GM18870 (cell line): ENCODE data around the gene ZNF543.
A peak's percentile ranks its signal among the peaks of the same experiment; 100 is the strongest.
"Not testable (repeated sequence)": the region's sequence is repeated elsewhere in the genome, so short reads cannot be mapped to it uniquely, and the experiment has no call there.

Experiments used
- ATAC-seq: cut with Tn5 transposase; IDR thresholded peaks from one replicate; pipeline ENCODE4 v1.9.1; 2021; ENCODE audit warnings: moderate library complexity; ENCODE audit not compliant: unreplicated experiment

The ZNF543 gene

DNA sequence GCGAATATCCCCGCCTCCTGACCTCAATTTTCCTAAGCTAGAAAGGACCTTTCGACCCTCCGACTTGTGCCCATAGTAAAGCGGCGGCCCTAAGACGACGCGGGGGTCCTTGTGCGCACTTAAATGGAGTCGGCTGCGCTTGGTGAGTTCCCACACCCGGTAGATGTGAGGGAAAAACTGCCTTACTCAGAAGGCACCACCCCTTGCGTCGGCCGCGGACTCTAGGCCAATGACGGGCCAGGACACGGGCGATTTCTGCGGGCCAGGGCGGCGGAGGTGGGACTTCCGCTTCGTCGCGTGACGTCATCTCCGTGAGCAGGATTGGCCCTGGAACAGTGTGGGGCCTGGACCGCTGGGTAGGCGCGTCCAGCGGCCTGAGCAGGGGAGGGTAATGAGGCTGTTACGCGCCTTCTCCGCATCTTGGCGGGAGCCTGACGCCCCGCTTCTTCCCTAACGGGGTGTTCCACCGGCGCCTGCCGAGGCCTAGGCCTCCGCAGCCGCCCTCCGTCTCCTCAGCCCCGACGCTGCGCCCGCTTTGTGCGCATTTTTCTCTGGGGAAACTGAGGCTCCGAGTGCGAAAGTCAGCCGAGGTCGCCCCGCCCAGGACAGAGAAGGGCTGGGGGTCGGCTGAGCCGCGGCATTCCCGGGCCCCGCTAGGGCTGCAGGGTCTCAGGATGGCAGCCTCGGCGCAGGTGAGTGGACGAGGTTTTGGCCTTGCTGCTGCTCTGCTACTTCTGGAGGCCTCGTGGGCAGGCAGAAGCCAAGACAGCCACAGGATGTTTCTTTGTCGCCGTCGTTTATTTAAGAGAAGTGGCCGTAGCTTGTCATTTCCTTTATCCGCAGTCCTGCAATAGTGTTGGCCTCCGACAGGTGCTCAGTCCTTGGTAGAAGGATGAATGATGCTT lies at the start of gene ZNF543:
Gene ZNF543 (plus strand): TSS at position 293 of the 905 bp plus-strand sequence. CDS start 382 bp downstream, at position 675.
- peak; percentile 88 for ATAC-seq

DNA sequence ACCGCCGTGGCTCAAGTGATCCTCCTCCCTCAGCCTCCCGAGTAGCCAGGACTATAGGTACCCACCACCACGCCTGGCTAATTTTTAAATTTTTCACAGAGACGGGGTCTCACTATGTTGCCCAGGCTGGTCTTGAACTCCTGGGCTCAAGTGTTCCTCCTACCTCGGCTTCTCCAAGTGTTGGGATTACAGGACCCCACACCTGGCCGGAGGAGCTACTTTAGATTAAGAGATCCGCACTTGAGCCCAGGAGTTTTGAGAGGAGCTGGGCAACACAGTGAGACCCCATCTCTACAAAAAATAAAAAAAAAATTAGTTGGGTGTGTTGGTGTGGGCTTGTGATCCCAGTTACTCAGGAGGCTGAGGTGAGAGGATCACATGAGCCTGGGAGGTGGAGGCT lies 49.0 kb upstream of the ZNF543 start:
- ATAC-seq = no peak

DNA sequence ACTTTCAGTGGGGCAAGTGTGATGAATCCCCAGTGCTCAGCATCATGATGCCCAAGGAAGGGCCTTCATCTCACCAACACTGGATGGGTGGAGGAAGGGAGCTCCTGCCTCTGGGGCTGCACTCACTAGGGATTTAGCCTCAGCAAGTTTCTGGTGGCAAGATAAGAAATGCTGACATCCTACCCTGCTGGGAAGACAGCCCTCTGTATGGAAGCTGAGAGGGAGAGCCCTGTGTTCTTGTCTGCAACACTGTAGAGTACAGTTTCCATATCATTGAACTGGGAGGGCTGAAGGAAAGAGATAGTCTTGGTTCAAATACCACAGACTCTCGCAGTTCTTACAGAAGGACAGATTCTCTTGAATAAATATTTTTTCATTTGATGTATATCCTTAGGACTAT lies 47.3 kb upstream of the ZNF543 start:
- ATAC-seq = no peak

DNA sequence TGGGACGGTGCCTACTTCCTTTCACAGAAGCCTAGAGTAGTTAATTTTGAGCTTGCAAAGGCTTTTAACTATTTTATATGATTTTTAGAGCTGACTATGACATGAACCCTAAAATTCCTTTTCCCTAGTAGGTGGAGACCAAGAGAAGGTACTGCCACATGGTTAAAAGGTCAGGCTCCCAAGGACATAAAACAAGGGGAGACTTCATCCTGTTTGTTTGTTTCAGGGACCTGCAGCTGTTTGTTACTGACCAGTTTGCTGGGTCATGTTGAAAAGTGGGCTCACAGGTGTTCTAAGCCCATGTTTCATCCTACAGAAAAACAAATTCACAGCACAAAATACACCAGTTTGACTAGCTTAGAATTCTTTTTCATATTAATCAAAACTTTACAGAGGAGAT lies 43.8 kb upstream of the ZNF543 start:
- ATAC-seq = no peak

DNA sequence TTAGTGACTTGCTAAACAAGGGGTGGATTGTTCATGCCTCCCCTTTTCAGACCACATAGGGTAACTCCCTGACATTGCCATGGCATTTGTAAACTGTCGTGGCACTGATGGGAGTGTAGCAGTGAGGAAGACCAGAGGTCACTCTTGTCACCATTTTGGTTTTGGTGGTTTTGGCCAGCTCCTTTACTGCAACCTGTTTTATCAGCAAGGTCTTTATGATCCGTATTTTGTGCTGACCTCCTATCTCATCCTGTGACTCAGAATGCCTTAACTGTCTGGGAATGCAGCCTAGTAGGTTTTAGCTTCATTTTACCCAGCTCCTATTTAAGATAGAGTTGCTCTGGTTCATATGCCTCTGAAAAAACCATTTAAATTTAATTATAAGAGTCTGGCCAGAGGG lies 41.8 kb upstream of the ZNF543 start:
- not testable (repeated sequence) for ATAC-seq

DNA sequence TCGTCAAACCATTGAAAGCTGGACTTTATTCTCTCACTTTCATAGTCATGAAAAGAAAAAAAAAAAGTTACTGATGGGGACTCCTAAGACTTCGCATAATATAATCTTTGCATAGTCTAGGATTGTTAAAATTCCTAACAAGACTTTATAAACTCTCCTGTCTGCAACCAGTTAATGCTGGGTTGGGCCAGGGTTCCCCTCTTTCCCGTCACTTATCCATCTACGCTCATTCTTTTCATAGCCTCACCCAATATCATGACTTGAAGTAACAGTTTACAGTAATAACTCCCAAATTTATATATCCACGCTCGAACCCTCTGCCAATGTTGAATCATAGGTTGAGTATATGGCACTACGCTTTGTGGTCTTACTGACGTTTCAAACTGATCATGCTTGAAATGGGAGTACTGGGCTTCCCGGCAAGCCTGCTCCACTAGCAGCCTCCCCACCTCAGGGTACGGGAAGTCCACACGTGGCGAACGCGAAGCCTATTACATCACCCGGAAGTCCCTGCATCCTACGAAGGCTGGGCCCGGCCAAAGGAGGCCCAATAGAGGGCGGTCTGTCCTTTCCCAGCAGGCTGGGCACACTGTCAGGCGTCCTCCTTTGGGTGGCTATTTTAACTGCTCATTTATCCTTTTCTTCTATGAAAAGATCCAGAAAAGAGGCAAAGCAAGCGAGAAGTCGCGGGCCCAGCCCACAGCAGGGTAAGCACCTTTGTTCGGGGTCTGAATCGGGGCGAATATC lies 40.7 kb upstream of the ZNF543 start:
- ATAC-seq = peak; percentile 59

DNA sequence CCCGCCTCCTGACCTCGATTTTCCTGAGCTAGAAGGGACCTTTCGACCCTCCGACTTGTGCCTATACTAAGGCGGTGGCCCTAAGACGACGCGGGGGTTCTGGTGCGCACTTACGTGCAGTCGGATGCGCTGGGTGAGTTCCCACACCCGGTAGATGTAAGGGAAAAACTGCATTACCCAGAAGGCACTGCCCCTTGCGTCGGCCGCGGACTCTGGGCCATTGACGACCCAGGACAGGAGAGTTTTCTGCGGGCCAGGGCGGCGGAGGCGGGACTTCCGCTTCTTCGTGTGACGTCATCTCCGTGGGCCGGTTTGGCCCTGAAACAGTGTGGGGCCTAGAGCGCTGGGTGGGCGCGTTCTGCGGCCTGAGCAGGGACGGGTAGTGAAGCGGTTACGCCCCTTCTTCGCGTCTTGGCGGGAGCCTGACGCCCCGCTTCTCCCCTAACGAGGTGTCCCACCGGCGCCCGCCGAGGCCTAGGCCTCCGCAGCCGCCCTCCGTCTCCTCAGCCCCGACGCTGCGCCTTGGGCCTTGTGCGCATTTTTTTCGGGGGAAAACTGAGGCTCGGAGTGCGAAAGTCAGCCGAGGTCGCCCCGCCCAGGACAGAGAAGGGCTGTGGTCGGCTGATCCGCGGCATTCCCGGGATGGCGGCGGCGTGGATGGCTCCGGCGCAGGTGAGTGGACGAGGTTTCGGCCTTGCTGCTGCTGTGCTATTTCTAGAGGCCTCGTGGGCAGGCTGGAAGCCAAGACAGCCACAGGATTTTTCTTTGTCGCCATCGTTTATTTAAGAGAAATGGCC lies 39.9 kb upstream of the ZNF543 start, which contains the start of gene ZNF460:
Gene ZNF460 (plus strand): TSS at position 321 of the 797 bp plus-strand sequence. CDS start 322 bp downstream, at position 643.
- peak; percentile 65 for ATAC-seq

DNA sequence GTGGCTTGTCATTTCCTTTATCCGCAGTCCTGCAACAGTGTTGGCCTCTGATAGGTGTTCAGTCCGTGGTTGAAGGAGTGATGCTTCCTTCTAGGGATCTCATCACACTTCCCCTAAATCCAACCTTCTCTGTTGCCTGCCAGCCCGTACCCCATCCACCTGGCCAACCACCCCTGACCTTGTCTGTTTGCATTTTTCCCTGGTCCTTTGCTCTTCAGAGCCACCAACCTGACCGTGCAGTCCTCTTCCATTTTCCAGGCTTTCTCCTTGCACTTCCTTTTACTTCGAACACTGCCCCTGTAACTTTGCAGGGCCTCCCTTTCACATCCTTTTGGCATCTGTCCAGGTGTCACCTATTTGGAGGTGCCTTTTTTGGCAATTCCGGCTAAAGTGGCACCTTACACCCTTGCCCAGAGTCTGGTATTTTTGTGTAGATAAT lies 39.3 kb upstream of the ZNF543 start:
- no peak for ATAC-seq

DNA sequence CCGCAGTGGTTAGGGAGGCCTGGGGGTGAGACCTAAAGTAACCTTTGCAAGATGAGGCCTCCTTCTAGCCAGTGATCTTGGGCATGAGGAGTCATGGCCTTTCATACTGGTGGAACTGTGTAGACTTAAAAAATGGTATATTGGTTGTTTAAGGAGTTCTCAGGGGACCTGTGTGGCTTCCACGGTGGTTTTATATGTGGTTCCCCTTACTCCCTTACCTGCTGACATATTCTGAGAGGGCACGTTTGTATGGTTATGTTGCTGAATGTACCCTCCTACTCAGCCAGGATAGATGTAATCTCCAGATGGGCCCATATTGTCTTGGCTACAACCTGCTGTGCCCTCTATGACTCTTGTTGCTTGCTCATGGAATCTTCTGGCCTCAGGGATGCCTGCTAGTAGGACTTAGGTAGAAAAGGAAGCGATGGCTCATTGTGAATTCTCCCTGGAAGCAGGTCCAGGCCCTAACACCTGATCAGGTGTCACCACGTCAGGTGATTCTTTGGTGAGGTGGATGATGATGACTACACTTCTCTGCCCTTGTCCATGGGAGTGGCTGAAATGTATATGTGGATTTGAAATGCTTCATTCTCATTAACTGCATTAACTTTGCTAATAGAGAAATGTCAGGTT lies 38.1 kb upstream of the ZNF543 start:
- no peak for ATAC-seq

DNA sequence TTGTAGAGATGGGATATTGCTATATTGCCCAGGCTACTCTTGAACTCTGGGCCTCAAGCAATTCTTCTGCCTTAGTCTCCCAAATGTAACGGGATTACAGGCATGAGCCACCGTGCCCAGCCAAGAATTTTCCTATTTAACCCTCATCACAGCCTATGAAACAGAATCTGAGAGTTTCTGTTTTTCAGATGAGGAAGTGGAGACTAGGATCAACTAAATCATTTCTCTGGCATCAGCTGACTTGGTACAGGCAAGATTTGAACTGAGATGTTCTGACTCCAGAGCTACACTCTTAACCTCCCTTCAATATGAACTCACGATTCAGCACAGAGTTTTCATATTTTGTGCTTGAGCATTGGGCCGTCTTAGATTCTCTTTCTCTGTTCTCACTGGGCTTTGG lies 31.9 kb upstream of the ZNF543 start:
- no peak for ATAC-seq

DNA sequence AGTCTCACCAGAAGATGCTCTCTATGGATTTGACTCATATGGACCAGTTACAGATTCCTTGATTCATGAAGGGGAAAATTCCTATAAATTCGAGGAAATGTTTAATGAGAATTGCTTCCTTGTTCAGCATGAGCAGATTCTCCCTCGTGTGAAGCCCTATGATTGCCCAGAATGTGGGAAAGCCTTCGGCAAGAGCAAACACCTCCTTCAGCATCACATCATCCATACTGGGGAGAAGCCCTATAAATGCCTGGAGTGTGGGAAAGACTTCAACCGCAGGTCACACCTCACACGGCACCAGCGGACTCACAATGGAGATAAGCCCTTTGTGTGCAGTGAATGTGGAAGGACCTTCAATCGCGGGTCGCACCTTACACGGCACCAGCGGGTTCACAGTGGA lies 29.3 kb upstream of the ZNF543 start:
- no peak for ATAC-seq

DNA sequence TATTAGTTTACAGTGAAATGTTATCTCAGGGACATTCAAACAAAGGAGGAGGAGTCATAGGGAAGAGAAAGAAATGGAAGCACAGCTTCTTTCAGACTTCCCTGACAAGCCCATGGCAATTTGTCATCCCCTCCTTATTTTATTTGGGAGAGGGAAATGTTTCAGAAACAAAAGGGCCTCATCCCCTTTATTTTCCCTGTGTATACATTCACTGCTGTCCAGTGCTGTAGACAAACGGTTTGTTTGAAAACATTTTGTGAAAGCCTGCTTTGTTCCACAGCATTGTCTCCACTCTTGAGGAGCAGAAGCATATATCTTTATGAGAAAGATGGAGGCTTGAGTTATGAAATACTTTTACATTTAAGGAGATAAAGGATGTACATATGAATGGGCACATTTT lies 27.7 kb upstream of the ZNF543 start:
- no peak for ATAC-seq

DNA sequence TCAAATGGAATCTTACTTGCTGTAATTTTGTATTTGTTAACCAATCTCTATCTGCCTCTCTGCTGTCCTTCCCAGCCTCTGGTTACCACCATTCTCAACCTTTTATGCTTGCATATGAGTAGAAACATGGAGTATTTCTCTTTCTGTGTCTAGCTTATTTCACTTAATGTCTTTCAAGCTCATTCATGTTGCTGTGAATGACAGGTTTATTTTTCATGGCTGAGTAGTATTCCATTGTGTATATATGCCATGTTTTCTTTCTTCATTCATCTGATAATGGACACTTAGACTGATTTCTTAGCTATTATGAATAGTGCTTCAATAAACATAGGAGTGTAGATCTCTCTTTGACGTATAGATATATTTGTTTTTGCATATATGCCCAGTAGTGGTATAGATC lies 26.6 kb upstream of the ZNF543 start:
- ATAC-seq = no peak

DNA sequence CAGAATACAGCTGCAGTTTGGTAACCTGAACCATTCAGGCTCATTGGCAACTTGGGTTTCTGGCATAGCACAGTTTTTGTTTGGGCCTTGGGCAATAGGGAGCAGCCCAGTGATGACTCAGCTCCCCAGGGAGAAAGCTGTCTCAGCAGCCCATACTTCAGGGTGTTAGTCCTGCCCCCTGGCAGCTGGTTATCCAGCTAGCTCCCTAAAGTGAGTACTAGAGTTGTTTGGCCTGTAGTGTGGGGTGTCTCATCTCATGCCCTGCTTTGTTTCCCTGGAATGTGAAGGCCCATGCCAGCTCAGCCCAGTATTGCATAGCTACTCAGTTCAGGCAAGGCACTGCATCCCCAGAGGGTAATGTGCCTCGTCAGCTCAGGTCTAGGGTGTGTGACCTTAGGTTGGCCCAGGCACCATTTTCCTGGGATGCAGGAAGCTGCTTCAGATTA lies 18.2 kb upstream of the ZNF543 start:
- no peak for ATAC-seq

DNA sequence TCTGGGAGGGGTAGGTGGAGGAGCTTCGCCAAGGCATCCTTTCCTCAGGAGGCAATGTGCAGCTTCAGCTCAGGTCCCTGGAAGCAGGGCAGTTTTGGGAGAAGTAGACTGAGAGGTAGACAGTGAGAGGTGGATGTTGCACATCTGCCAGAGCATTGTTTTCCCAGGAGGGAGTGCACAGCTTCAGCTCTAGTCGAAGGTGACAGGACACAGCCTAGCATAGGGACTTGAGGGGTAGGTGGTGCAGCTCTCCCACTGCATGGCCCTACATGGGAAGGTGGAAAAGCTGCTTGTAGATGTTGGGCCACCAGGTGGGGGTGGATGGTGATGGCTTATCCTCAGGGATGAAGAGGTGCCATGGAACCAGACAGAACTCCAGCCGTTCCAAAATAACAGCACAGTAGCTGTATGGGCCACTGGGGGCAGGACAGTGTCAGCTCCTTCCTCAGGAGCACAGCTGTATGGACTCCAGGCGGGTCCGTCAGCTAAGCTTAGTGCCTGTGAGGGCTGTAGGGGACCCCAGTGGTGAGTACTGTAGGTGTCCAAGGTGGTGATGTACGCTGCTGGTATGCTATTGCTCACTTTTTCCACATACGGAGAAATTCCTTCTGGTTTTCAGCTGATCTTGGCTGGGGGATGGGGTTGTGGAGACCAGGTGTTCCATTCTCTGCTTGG lies 17.4 kb upstream of the ZNF543 start:
- ATAC-seq = no peak

DNA sequence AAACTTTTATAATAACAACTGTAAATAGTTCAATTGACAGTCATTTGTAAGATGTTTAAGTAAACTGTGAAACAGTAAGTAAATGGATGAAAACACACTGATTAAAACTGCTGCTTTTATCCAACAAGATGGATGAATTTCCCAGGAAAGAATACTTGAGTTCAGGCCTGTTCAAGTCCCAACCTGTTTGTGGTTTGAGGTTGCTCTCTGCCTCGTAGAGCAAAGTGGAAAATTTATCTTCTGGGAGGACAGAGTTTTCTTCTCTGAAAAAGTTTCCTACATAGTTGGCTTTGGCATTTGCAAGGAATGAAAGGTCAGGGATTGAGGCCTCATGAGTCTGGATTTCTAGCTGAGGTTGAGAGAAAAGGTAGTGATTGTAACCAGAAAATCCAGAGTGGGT lies 15.2 kb upstream of the ZNF543 start:
- ATAC-seq = no peak

DNA sequence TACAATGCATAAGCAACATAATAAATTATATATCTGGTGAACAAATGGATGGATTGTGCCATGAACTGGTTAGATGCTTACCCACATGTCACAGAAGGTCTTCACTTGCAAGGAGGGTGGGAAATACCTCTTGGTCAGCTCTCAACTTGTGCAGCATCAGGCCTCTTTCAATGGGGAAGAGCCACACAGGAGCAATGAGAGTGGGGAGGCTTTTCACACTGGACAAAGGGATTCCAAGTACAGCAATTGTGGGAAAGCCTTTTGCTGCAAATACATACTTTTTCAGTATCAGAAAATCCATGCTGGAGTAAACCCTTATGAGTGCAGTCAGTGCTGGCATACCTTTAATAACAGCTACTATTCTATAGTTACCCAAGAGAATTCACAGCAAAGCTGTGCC lies 11.8 kb upstream of the ZNF543 start:
- ATAC-seq = no peak

DNA sequence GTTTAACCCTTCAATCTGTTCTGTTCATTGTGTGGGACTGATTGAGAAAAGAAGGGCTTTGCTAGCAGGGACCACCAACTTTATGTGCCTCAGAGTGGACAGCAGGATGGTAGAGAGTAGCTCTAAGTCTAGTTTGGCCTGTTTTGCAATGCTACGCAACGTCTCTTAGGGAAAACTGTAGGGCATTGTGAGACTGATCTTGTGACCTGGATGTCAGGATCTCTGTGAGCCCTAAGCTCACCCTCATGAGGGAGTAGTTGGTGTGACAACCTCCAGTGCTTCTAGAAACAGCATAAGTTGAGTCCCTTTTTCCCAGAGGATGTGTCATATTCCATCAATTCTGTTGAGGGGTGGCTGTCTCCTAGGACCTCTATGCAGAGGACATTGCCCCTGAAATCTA lies 9.5 kb upstream of the ZNF543 start:
- no peak for ATAC-seq

DNA sequence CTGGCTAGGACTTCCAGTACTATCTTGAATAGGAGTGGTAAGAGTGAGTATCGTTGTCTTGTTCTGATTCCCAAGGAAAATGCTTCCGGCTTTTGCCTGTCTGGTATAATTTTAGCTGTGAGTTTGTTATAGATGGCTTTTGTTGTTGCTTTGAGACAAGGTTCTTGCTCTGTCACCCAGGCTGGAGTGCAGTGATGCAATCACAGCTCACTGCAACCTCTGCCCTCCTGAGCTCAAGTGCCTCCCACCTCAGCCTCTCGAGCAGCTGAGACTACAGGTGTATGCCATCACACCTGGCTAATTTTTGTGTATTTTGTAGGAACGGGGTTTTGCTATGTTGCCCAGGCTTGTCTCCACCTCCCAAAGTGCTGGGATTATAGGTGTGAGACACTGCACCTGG lies 6.1 kb upstream of the ZNF543 start:
- no peak for ATAC-seq

DNA sequence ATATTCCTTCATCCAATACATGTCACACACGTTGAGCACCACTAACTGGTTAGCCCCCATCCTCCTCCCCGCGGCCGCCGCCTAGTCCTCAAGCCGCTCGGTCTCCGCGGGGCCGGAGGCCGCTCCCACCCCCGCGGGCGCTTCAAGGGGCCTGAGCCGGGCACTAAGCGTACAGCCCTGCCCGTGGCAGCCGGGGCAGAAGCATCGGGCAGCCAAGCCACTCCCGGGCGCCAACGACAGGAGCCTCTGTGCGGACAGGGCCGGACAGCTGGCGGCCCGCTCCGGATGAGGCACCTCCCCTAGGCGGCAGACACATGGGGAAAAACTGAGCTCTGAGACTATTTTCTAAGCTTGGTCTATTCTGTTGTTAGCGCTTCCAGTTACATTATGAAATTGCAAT lies 2.8 kb upstream of the ZNF543 start:
- ATAC-seq = no peak
